Stimulated activated CD4-positive, alpha-beta T cell treated with anti-CD3 and anti-CD28 coated beads, Interleukin-12 subunit alpha, Interleukin-12 subunit beta, amount 100 ng/mL, for 48 hours (primary cell): ENCODE data around the gene MZF1.

Source experiments
- DNase-seq, 3 donors: peaks; one replicate each; pipeline ENCODE4 v3.0.0-alpha.2; 2020; ENCODE audit warnings: low read depth in 2 of 3, low spot score in 1 of 3

Gene MZF1

GRCh38 chr19:58556622-58557220, 16.4 kb downstream of the MZF1 start:
- DNase-seq = no peak

- no peak for DNase-seq
Observed at GRCh38 chr19:58555920-58556621, 17.1 kb downstream of the MZF1 start.

DNA sequence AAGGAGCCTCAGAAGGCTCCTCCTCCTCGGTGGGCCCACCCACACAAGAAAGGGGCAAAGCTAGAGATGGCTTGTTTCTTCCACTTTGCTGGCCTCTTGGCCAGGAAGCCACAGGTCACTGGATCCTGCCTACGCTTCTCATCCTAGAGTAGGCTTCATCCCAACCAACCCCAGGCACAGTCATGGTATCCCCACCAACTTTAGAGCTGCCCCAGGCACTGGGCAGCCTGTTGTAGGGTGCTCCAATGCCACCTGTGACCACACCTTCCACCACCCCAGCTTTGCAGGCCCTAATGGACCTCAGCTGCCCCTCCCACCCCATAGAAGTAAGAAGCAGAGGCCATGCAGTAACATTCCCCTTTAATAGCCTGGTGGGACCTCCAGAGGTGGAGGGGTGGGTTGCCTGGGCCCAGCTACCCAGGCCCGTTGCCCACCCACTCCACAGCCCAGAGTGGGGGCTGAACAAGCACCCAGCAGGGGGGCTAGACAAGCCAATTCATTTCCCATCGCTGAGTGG, 17.7 kb downstream of the MZF1 start:
- no peak for DNase-seq

GRCh38 chr19:58554494-58555368, 18.4 kb downstream of the MZF1 start, which contains the start of gene CHMP2A:
CHMP2A (minus strand) TSS chr19:58555105; CDS start chr19:58554212, 893 bp downstream.
- peak; percentile 98 for DNase-seq

DNA sequence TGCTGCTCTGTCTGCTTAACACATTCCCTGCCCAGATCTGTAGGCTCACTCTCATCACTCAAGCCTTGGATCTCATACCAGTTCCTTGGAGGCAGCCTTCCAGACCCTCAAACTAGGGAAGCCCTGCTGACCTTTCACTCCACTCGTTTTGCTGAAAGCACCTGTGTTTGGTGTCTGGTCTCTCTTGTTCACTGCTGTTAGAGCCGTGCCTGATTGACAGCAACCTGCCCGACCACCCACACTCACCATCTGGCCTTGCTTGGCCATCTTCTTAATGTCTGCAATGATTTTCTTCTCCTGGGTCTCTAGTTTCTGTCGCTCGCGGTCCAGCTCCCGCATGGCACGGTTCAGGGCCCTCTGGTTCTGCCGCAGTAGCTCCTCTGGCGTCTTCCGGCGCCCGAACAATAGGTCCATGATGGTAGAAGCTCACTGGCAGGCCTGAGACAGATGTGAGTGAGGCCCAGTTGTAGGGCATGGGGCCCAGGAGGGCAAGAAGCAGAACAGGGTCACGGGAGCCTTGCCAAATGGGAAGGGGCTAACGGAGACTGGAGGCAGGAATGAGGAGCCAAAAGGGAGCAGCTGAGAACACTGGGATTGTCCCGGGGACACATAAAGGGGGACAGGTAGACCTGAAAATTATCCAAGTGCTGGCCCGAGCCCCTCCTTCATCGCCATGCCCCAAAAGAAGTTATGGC, 19.2 kb downstream of the MZF1 start:
- no peak for DNase-seq

DNA sequence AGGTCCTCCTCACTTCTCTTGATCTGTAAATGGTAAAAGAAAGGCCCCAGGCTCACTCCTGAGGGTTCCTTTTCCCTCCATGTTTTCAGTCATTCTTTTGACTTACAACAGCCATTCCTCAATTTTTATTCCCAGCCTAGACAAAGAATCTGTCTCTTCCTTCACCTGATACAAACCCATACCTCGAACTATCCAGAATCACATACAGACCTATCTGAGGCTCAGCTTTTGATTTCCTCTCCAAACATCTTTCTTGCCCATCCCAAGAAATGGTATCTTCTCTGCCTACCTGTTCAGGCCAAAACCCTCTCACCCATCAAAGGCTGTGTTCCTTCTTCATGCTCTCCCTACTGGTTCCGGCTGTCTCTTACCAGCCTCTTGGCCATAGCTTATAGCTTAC, 20.5 kb downstream of the MZF1 start:
- DNase-seq = no peak

DNA sequence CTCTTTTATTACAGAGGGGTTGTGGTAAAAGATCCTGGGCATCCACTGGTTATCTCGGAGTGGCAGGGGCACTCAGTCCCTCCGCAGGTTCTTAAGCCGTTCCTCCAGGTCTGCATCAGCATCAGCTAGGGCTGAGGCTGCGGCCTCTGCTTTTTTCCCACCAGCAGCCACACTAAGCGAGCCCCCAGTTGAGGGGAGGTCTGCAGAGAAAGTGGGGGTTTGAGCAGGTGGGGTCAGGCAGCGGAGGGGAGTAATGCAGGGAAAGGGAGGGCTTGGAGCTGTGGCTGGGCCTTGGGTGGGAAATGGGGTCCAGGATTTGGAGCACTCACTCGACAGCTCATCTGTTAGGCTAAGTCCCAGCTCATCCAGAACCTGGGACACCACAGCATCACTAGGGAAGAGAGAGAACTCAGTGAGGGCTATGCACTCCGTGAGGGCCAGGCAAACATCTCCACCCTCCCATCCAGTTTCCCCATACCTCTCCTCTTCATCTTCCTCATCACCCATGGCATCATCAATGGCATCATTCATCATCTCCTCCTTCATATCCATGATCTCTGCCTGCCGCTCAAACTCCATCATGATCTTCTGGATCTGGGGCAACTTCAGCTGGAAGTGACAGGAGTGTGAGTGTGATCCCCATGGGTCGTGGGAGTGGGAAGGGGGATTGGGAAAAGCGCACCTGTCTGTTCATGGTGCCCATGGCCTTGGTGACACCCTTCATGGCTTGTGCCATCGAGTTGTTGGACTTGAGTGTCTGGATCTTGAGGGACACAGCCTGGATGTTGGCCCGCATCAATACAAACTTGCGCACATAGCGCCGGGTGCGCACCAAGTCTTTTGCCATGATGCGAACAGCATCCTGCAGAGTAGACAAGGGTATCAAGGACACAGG, 21.3 kb downstream of the MZF1 start:
- DNase-seq = no peak

GRCh38 chr19:58551123-58551497, 22.0 kb downstream of the MZF1 start:
- DNase-seq = no peak

- DNase-seq = no peak
Observed at GRCh38 chr19:58550362-58551122, 22.6 kb downstream of the MZF1 start.

DNA sequence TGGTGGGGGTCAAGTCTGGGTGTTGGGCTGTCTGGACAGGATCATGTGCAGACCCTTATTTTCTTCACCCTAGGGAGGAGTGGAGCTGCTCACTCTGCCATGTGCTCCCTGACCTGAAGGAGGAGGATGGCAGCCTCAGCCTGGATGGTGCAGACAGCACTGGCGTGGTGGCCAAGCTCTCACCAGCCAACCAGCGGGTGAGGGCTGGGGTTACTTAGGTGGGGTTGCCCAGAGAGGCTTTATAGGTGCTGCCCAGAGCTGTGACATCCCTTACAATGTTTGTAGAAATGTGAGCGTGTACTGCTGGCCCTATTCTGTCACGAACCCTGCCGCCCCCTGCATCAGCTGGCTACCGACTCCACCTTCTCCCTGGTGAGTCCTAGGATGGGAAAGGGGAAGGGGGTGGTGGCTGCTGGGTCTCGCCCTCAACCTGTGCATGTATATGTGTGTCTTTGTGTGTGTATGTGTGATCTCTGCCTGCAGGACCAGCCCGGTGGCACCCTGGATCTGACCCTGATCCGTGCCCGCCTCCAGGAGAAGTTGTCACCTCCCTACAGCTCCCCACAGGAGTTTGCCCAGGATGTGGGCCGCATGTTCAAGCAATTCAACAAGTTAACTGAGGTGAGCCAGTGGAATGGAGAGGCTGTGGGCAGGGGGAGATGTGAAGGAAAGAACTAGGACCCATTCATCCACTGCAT, 23.3 kb downstream of the MZF1 start:
- DNase-seq = no peak

DNA sequence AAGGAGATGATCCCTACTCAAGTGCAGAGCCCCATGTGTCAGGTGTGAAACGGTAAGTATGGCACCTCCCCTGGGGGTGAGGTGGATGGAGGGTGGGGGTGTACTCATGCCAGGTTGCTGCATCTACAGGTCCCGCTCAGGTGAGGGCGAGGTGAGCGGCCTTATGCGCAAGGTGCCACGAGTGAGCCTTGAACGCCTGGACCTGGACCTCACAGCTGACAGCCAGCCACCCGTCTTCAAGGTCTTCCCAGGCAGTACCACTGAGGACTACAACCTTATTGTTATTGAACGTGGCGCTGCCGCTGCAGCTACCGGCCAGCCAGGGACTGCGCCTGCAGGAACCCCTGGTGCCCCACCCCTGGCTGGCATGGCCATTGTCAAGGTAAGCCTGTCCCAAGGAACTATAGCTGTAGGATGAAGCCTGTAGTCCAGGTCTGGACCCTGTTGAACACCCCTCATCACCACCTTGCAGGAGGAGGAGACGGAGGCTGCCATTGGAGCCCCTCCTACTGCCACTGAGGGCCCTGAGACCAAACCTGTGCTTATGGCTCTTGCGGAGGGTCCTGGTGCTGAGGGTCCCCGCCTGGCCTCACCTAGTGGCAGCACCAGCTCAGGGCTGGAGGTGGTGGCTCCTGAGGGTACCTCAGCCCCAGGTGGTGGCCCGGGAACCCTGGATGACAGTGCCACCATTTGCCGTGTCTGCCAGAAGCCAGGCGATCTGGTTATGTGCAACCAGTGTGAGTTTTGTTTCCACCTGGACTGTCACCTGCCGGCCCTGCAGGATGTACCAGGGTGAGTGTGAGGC, 24.1 kb downstream of the MZF1 start:
- no peak for DNase-seq

DNA sequence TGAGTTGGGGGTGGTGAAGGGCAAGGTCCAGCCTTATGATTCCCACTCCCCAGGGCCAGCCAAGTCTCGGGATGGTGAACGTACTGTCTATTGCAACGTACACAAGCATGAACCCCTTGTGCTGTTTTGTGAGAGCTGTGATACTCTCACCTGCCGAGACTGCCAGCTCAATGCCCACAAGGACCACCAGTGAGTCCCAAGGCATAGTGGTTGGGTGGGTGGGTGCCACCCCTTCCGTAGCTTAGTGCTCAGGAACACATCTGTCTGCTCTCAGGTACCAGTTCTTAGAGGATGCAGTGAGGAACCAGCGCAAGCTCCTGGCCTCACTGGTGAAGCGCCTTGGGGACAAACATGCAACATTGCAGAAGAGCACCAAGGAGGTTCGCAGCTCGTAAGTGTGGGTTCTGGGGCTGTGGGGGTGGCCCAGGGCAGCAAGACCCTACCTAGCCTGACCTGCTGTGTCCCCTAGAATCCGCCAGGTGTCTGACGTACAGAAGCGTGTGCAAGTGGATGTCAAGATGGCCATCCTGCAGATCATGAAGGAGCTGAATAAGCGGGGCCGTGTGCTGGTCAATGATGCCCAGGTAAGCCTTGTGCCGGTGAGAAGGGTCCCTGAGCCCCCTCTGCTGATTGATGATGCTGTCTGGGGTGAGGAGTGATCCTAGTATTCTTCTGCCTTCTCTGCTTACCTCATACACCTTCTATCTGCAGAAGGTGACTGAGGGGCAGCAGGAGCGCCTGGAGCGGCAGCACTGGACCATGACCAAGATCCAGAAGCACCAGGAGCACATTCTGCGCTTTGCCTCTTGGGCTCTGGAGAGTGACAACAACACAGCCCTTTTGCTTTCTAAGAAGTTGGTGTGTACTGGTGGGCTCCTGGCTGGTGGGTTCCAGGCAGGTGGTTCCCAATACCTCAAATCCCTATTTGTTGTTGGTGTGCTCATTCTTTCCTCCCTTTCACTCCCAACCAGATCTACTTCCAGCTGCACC, 25.5 kb downstream of the MZF1 start:
- DNase-seq = no peak

- DNase-seq = no peak
Observed at GRCh38 chr19:58546019-58546530, 27.1 kb downstream of the MZF1 start.

DNA sequence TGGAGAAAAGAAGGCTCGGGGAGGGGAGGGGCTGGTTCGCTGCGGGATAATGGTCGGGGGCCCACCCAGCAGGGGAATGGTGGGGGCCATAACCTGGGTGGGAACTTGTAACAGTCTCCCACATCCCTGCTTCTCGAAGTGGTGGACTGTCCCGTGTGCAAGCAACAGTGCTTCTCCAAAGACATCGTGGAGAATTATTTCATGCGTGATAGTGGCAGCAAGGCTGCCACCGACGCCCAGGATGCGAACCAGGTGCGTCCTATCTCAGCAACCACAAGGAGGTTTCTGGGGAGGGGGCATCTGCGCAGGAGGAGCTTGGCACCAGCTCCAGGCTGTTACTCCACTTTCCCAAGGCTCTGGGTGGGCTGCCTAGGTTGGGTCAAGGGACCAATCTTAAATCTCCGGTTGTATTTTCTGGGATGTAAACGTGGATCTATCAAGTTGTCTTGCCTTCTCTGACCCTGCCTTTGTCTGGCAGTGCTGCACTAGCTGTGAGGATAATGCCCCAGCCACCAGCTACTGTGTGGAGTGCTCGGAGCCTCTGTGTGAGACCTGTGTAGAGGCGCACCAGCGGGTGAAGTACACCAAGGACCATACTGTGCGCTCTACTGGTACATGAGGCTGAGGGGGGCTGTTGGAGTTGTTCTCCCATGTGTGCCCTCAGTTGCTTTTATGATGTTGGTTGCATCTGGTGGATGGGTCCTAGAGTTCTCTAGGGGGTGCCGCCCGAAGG, 27.7 kb downstream of the MZF1 start:
- DNase-seq = no peak

GRCh38 chr19:58544591-58545285, 28.4 kb downstream of the MZF1 start:
- peak in 1 of 3 donors; percentile 65 for DNase-seq
